Bone marrow (tissue), 2 donors: ENCODE data around the gene NADK2.
"Not testable (repeated sequence)": the region's sequence is repeated elsewhere in the genome, so short reads cannot be mapped to it uniquely, and the experiment has no call there.

Experiments used
- DNase-seq, 2 donors: peaks; one replicate each; lab custom pipeline; 2025; lab: John Stamatoyannopoulos, UW

Gene NADK2

GRCh38 chr5:36206913-36207312 lies 34.8 kb downstream of the NADK2 start:
- DNase-seq = no peak

- DNase-seq = no peak
Observed at GRCh38 chr5:36205329-36205728, 36.4 kb downstream of the NADK2 start.

- DNase-seq = no peak
Observed at GRCh38 chr5:36202521-36202961, 39.2 kb downstream of the NADK2 start.

GRCh38 chr5:36200513-36200912 lies 41.2 kb downstream of the NADK2 start:
- DNase-seq = no peak

DNA sequence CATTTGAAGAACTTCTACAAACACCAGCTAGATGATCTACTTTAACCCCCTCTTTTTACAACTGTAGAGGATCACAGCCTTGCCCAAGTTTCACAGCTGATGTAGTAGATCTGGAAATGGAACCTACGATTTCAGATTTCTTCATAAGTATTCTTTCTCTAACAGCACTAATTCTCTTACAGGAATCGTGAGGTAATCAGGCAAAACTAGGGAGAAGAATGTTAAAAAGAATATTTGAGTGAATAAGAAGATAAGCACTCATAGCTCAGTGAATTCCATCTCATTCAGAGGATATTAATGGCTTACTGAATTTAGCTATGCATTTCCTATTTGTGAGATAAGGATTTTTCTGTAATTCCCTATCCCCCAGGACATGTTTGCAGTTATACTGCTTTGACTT lies 42.1 kb downstream of the NADK2 start:
- no peak for DNase-seq

GRCh38 chr5:36198783-36199182 lies 42.9 kb downstream of the NADK2 start:
- not testable (repeated sequence) for DNase-seq

GRCh38 chr5:36198281-36198680 lies 43.4 kb downstream of the NADK2 start:
- no peak for DNase-seq

- no peak for DNase-seq
Observed at GRCh38 chr5:36193746-36194145, 48.0 kb downstream of the NADK2 start.

DNA sequence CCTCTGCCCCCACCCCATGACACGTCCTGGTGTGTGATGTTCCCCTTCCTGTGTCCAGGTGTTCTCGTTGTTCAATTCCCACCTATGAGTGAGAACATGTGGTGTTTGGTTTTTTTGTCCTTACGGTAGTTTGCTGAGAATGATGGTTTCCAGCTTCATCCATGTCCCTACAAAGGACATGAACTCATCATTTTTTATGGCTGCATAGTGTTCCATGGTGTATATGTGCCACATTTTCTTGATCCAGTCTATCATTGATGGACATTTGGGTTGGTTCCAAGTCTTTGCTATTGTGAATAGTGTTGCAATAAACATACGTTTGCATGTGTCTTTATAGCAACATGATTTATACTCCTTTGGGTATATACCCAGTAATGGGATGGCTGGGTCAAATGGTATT lies 57.3 kb downstream of the NADK2 start:
- not testable (repeated sequence) for DNase-seq

DNA sequence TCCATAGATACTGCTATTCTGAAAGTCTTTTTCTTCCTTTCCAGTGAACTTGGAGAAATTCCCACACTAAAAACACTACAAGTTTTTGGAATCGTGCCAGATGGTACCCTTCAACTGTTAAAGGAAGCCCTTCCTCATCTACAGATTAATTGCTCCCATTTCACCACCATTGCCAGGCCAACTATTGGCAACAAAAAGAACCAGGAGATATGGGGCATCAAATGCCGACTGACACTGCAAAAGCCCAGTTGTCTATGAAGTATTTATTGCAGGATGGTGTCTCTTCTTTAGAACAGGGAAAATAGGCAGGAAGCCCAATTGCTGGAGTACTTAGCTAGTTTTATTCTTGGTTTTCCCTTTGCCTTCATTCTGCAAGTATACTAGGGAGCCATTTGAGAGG lies 60.0 kb downstream of the NADK2 start:
- DNase-seq = no peak

DNA sequence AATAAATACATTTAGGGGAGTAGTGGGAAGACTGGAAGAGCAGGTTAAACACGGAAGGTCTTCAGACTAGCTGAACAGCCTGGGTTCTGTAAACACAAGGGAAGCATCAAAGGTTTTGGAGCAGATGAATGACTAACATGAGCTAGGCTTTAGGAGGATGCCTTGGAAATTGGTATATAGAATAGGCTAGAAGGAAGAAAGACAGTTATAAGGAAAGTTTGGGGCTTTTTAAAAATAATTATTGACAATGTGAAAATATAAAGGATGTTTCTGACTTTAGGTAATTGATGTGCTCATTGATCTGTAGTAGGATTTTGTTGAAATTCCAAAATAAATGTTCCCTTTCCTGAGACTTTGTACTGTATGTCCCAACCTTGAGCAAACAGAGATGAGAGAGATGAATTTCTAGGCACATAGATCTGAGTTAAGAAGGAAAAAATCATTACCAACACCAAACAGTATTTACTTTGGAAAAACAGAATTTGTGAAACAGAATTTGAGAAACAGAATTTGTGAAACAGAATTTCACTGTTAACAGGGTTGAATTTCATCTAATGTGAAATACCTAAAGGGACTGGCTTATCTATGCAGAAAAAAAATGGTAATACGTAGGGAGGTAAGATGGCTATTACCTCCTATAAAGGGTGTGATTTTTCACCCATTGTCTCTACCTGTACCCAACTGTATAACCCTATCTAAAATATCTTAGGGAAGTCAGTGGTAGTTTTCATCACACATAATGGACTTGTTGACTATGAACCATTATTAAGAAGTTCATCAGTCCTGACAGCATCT lies 61.0 kb downstream of the NADK2 start:
- no peak for DNase-seq

DNA sequence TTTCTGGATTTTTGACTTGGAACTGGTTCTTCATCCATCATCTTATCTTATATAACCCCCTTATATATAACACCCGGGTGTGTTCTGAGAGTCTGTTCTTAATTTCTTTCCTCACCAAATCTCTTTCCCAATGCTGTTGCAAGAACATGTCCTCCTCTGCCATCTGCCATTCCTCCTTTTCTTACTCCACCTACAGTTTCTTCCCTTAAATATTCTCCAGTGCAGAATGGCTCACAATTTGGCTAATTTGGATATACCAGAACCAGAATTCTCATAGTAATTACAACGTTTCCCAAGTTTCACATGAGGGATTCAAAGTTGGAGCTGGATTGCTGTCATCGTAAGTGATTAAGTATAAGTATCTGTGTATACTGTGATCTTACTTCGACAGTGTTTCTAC lies 61.8 kb downstream of the NADK2 start:
- no peak for DNase-seq

- no peak for DNase-seq
Observed at GRCh38 chr5:36178524-36178890, 63.2 kb downstream of the NADK2 start.

- no peak for DNase-seq
Observed at GRCh38 chr5:36177715-36178523, 63.8 kb downstream of the NADK2 start.

- DNase-seq = no peak
Observed at GRCh38 chr5:36177154-36177553, 64.6 kb downstream of the NADK2 start.

DNA sequence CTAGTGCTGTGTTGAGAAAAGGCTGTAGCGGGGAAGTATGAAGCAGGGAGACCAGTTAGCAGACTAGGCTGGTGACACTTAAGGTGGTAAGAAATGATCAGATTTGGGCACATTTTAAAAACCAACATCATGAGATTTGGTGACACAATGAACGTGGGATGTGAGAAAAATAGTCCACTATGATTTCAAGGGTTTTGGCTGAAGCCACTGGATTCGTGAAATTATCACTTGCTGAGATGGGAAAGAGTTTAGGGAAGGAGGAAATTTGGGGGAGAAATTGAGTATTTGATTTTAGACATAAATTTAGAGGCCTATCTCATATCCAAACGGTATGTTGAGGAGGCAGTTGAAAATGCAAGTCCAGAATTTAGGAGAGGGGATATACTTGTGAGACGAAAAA lies 66.7 kb downstream of the NADK2 start:
- no peak for DNase-seq

DNA sequence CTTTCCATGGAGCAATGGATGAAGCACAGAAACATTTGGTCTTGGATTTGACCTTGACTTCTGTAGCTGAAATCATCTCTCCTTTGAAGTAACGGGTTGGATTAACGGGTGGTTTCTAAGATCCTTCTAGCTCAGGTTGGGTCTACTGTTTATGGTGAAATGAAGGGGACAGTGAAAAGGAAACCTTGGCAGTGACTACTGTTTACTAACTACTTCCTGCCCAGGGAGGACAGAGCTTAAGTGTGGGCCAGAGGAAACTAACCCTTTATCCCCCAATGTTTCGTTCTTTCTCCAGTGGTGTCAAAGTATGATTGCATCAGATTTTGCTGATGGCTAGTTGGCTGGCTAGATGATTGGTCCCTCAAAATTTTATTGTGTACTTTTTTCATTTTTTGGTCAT lies 67.6 kb downstream of the NADK2 start:
- DNase-seq = no peak

DNA sequence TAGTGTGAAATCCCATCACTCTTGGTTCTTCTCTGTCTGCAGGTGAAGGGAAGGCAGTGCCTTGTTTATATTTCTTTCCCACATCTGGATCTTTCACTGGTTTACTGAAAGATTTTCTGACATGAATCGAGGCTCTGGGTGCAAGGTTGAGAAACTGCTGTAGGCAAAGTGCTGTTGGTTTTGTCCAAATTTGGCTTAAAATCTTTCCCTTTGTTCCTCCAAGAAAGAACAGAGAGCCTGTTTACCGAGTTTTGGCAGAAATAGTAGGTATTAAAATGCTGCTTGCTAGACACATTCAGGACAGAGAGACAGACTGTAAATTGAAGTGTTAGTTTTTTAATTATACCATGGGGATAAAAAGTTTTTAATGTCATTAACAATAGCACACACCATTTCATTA lies 68.3 kb downstream of the NADK2 start:
- no peak for DNase-seq

GRCh38 chr5:36172599-36172998 lies 69.1 kb downstream of the NADK2 start:
- no peak for DNase-seq

DNA sequence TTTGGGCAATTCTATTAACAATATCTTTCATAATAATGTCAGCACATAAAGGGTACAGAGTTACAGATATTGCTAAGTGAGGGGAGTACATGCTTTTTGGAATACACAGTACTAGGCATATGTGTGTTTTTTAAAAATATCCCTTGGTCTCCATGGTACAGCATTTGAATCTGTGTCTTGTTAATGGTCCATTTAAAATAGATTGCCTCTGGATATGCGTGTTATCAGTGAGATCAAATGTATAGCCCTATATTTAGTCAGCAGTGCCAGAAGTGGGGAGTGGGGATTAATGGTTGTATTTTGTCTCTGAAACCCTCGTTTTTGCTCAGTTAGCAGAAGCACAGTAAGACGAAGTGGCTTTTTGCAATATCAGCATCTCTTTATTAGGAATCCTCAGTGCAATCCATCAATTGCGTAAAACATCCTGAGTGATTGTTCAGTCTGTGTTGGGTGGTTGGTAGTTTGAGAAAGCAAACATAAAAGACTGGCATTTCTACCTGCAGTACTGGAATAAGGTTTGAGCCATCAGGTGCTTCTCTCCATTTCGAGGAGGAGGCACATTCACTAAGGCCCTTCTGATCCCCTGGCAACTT lies 70.8 kb downstream of the NADK2 start:
- no peak for DNase-seq

- DNase-seq = no peak
Observed at GRCh38 chr5:36168737-36169136, 73.0 kb downstream of the NADK2 start.

- DNase-seq = no peak
Observed at GRCh38 chr5:36164461-36164860, 77.3 kb downstream of the NADK2 start.
